AG04449 (cell line): ENCODE measurements around the gene ZNF460.
"Not testable (repeated sequence)": the region's sequence is repeated elsewhere in the genome, so short reads cannot be mapped to it uniquely, and the experiment has no call there.

Source experiments
- CTCF ChIA-PET: fragments of 350-600 bp; formaldehyde crosslinking; extraction: SDS; loops from one replicate; lab custom pipeline; 2021; ENCODE audit warnings: antibody characterized with exemption; lab: Yijun Ruan, JAX
- POLR2A ChIA-PET: fragments of 400-600, 350-600 bp; formaldehyde crosslinking; extraction: SDS; loops from one replicate; lab custom pipeline; 2020; ENCODE audit warnings: antibody characterized with exemption, inconsistent platforms; lab: Yijun Ruan, JAX
- DNase-seq: peaks from one replicate; pipeline ENCODE4 v3.0.0-alpha.2; 2010; ENCODE audit warnings: low read depth, low spot score
- H3K4me3 ChIP-seq: 2 replicates; pipeline ENCODE4 v1.5.1; 2011; ENCODE audit warnings: low read depth, mild to moderate bottlenecking, control low read depth, low read length
- CTCF ChIP-seq: IDR thresholded peaks from one replicate; pipeline ENCODE4 v1.5.1; 2011; ENCODE audit warnings: mild to moderate bottlenecking, moderate library complexity, low read length, control low read depth, inconsistent platforms; ENCODE audit not compliant: insufficient read depth; ENCODE audit errors: missing control alignments

ZNF460 gene

GRCh38 chr19:57249329-57249728 is 31.0 kb upstream of the ZNF460 start:
- CTCF ChIA-PET: no interaction called here
- DNase-seq: no peak
- POLR2A ChIA-PET: no interaction called here
- H3K4me3 ChIP-seq: no peak overlapping the region
- no peak for TF ChIP-seq CTCF

GRCh38 chr19:57253767-57254166 is 26.5 kb upstream of the ZNF460 start:
- POLR2A ChIA-PET, DNase-seq, CTCF ChIA-PET, H3K4me3 ChIP-seq: not testable (repeated sequence)

- CTCF ChIA-PET: no interaction called here
- no peak for TF ChIP-seq CTCF
- POLR2A ChIA-PET: no interaction called here
- no peak for DNase-seq
- no peak overlapping the region for H3K4me3 ChIP-seq
These were observed 18.2 kb upstream of the ZNF460 start for GRCh38 chr19:57262044-57262443.

GRCh38 chr19:57263244-57263741 is 17.0 kb upstream of the ZNF460 start:
- ChIA-PET POLR2A (no interaction called here), CTCF (no interaction called here)
- no peak overlapping the region for H3K4me3 ChIP-seq
- no peak for TF ChIP-seq CTCF
- no peak for DNase-seq

GRCh38 chr19:57267291-57267690 is 13.0 kb upstream of the ZNF460 start:
- H3K4me3 ChIP-seq: no peak overlapping the region
- no peak for DNase-seq
- POLR2A ChIA-PET: no interaction called here
- TF ChIP-seq CTCF: no peak
- CTCF ChIA-PET: no interaction called here

- TF ChIP-seq CTCF: no peak
- peak; percentile 84 for DNase-seq
- ChIA-PET POLR2A (interaction anchor here (0.8 kb wide), 1 partner anchor 9 kb away, joined by 3 read pairs; no protein-coding TSS in a partner anchor), CTCF (no interaction called here)
- H3K4me3 ChIP-seq: no peak overlapping the region
These were observed 10.6 kb upstream of the ZNF460 start for GRCh38 chr19:57269515-57270250.

- POLR2A ChIA-PET: no interaction called here
These were observed 9.0 kb upstream of the ZNF460 start for GRCh38 chr19:57271280-57271679.

More at GRCh38 chr19:57271280-57271679, 9.0 kb upstream of the ZNF460 start:
- CTCF ChIA-PET: no interaction called here
- no peak for DNase-seq
- no peak overlapping the region for H3K4me3 ChIP-seq
- no peak for TF ChIP-seq CTCF
